GM23338 (cell line): ENCODE data around the gene RPL39L. TPM values are rescaled to one million over a fixed set of nuclear protein-coding genes. Genes with fewer than 3 reads are reported as not detected.
"Not testable (repeated sequence)": the region's sequence is repeated elsewhere in the genome, so short reads cannot be mapped to it uniquely, and the experiment has no call there.

ENCODE experiments used
- ATAC-seq: fragments of 200-7000 bp; cut with Tn5 transposase; 3 replicates; pipeline ENCODE4 v1.9.1; 2020
- DNase-seq: peaks from one replicate; pipeline ENCODE4 v3.0.0-alpha.2; 2015; ENCODE audit warnings: low spot score
- H2AFZ ChIP-seq: fragments of 200-600 bp; sonication (generic); 2 replicates; pipeline ENCODE4 v1.8.0; 2016; ENCODE audit warnings: antibody characterized with exemption, mild to moderate bottlenecking, moderate library complexity
- H3F3A ChIP-seq: fragments of 200-600 bp; sonication (generic); replicated peaks from 2 replicates; pipeline ENCODE4 v1.8.0; 2017; ENCODE audit warnings: antibody characterized with exemption, mixed run types, low read depth
- H3K27ac ChIP-seq: fragments of 200-600 bp; sonication (generic); 2 replicates; pipeline ENCODE4 v1.6.1; 2016; ENCODE audit warnings: low read depth
- H3K27me3 ChIP-seq: fragments of 200-600 bp; sonication (generic); 2 replicates; pipeline ENCODE4 v1.8.0; 2016; ENCODE audit warnings: mild to moderate bottlenecking, mixed run types, moderate library complexity; ENCODE audit not compliant: insufficient read depth
- H3K36me3 ChIP-seq: fragments of 200-600 bp; sonication (generic); 2 replicates; pipeline ENCODE4 v1.8.0; 2016; ENCODE audit warnings: mild to moderate bottlenecking; ENCODE audit not compliant: insufficient read depth
- H3K4me1 ChIP-seq: fragments of 200-600 bp; sonication (generic); 2 replicates; pipeline ENCODE4 v1.8.0; 2016; ENCODE audit warnings: mild to moderate bottlenecking, moderate library complexity; ENCODE audit not compliant: insufficient read depth
- H3K4me2 ChIP-seq: fragments of 200-600 bp; sonication (generic); 2 replicates; pipeline ENCODE4 v1.7.1; 2017; ENCODE audit warnings: mixed run types
- H3K4me3 ChIP-seq: fragments of 200-600 bp; sonication (generic); 2 replicates; pipeline ENCODE4 v1.6.1; 2016; ENCODE audit warnings: mixed run types
- H3K79me2 ChIP-seq: fragments of 200-600 bp; sonication (generic); replicated peaks from 2 replicates; pipeline ENCODE4 v1.8.0; 2017; ENCODE audit warnings: mild to moderate bottlenecking; ENCODE audit not compliant: insufficient read depth
- H3K9me2 ChIP-seq: fragments of 200-600 bp; sonication (generic); 2 replicates; pipeline ENCODE4 v1.8.0; 2017; ENCODE audit not compliant: insufficient read depth
- H4K20me1 ChIP-seq: fragments of 200-600 bp; sonication (generic); replicated peaks from 2 replicates; pipeline ENCODE4 v1.8.0; 2017; ENCODE audit warnings: mild to moderate bottlenecking; ENCODE audit not compliant: insufficient read depth
- H3K27ac Mint-ChIP-seq: 2 replicates; pipeline ENCODE4 v1.8.0; 2020; ENCODE audit warnings: inconsistent platforms, mild to moderate bottlenecking, moderate library complexity, mixed read lengths
- H3K27me3 Mint-ChIP-seq: 3 replicates; pipeline ENCODE4 v1.8.0; 2022; ENCODE audit warnings: low read depth, mild to moderate bottlenecking, moderate library complexity, mixed read lengths, inconsistent platforms; ENCODE audit not compliant: insufficient read depth, poor library complexity
- H3K36me3 Mint-ChIP-seq: 3 replicates; pipeline ENCODE4 v1.8.0; 2021; ENCODE audit warnings: low read depth, mild to moderate bottlenecking, inconsistent platforms, moderate library complexity, mixed read lengths
- H3K4me1 Mint-ChIP-seq: 3 replicates; pipeline ENCODE4 v1.8.0; 2020; ENCODE audit warnings: mild to moderate bottlenecking, inconsistent platforms, mixed read lengths
- H3K4me3 Mint-ChIP-seq: 3 replicates; pipeline ENCODE4 v1.8.0; 2021; ENCODE audit warnings: moderate library complexity, mild to moderate bottlenecking, inconsistent platforms, mixed read lengths
- H3K9me3 Mint-ChIP-seq: 3 replicates; pipeline ENCODE4 v1.8.0; 2020; ENCODE audit warnings: moderate library complexity, mild to moderate bottlenecking, inconsistent platforms, mixed read lengths
- CREB1 ChIP-seq: fragments of 250-450 bp; sonication (Bioruptor Pico); IDR thresholded peaks from 2 replicates; pipeline ENCODE4 v1.5.0; 2020; ENCODE audit warnings: low read depth, mild to moderate bottlenecking, moderate library complexity
- ETS1 ChIP-seq: IDR thresholded peaks from 2 replicates; pipeline ENCODE4 v1.6.1; 2016; ENCODE audit warnings: antibody characterized with exemption
- EZH2 ChIP-seq: fragments of 200-600 bp; sonication (generic); IDR thresholded peaks from one replicate; pipeline ENCODE4 v1.8.0; 2017; ENCODE audit warnings: antibody characterized with exemption, mild to moderate bottlenecking, low read depth; ENCODE audit not compliant: unreplicated experiment
- EZH2phosphoT487 ChIP-seq: fragments of 200-600 bp; sonication (generic); IDR thresholded peaks from one replicate; pipeline ENCODE4 v1.8.1; 2018; ENCODE audit warnings: antibody characterized with exemption; ENCODE audit not compliant: unreplicated experiment
- JUNB ChIP-seq: IDR thresholded peaks from one replicate; pipeline ENCODE4 v1.6.1; 2016; ENCODE audit warnings: antibody characterized with exemption; ENCODE audit not compliant: unreplicated experiment
- NANOG ChIP-seq: IDR thresholded peaks from 2 replicates; pipeline ENCODE4 v1.6.1; 2016; ENCODE audit warnings: antibody characterized with exemption, borderline replicate concordance
- STAT1 ChIP-seq: IDR thresholded peaks from one replicate; pipeline ENCODE4 v1.6.1; 2016; ENCODE audit warnings: antibody characterized with exemption; ENCODE audit not compliant: unreplicated experiment
- ZNF331 ChIP-seq: fragments of 250-450 bp; sonication (Bioruptor Pico); IDR thresholded peaks from 2 replicates; pipeline ENCODE4 v1.5.0; 2020; ENCODE audit warnings: low read depth, mild to moderate bottlenecking, moderate library complexity
- ZNF462 ChIP-seq: fragments of 250-450 bp; sonication (Bioruptor Pico); IDR thresholded peaks from 2 replicates; pipeline ENCODE4 v1.5.0; 2020; ENCODE audit warnings: mild to moderate bottlenecking, moderate library complexity
- polyA plus RNA-seq: library from polyadenylated mRNA; unstranded; fragments of >200 nt; fragmentation: Nextera tagmentation; extraction: Ambion mirVana; gene quantifications from 2 replicates; pipeline ENCODE4 v1.2.1, GENCODE V29; 2016
- total RNA-seq: library from RNA; depleted of rRNA; stranded (reverse); fragments of >200 nt; shearing (Covaris generic); gene quantifications from 2 replicates; pipeline ENCODE4 v1.2.3, GENCODE V29; 2014
- TF ChIP-seq, protein P1 (sequence below), 2 experiments: fragments of 200-600 bp in 1 of 2; sonication (generic) in 1 of 2; conservative IDR thresholded peaks; 2 replicates each; pipeline versions ENCODE4 v1.5.1 to v1.6.1; 2016 to 2017; ENCODE audit warnings: antibody characterized with exemption in 2 of 2, low read depth in 2 of 2, mild to moderate bottlenecking in 2 of 2, moderate library complexity in 1 of 2

The RPL39L gene
- total and polyA plus RNA-seq, 2 experiments from 2014 or later = 70.6 to 155 TPM

- Histone ChIP-seq H3K4me2 (no peak overlapping the region), H3K36me3 (0 out of 2 replicates have a peak, but pooled peaks cover 9% of the 10 kb centered on the region), H3K79me2 (0 out of 2 replicates have a peak, but pooled peaks cover 6% of the 10 kb centered on the region), H2AFZ (no peak overlapping the region), H3K4me1 (no peaks in the 10 kb centered on the region), H3K4me3 (no peak overlapping the region), H3K9me2 (no peaks in the 10 kb centered on the region), H3K27ac (no peak overlapping the region), H4K20me1 (0 out of 2 replicates have a peak, but pooled peaks cover 7% of the 10 kb centered on the region), H3K27me3 (no peaks in the 10 kb centered on the region), H3F3A (peaks cover 14% of the 10 kb centered on the region)
- Mint-ChIP-seq H3K4me3 (no peak overlapping the region), H3K4me1 (peaks cover 5% of the 10 kb centered on the region), H3K9me3 (peaks cover 21% of the 10 kb centered on the region), H3K27me3 (no peaks in the 10 kb centered on the region), H3K36me3 (peaks cover 51% of the 10 kb centered on the region), H3K27ac (no peak overlapping the region)
- ATAC-seq (no peak), DNase-seq (no peak)
- TF ChIP-seq, protein P1, sequence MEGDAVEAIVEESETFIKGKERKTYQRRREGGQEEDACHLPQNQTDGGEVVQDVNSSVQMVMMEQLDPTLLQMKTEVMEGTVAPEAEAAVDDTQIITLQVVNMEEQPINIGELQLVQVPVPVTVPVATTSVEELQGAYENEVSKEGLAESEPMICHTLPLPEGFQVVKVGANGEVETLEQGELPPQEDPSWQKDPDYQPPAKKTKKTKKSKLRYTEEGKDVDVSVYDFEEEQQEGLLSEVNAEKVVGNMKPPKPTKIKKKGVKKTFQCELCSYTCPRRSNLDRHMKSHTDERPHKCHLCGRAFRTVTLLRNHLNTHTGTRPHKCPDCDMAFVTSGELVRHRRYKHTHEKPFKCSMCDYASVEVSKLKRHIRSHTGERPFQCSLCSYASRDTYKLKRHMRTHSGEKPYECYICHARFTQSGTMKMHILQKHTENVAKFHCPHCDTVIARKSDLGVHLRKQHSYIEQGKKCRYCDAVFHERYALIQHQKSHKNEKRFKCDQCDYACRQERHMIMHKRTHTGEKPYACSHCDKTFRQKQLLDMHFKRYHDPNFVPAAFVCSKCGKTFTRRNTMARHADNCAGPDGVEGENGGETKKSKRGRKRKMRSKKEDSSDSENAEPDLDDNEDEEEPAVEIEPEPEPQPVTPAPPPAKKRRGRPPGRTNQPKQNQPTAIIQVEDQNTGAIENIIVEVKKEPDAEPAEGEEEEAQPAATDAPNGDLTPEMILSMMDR (conservative IDR thresholded peaks at IDR 0.05; ENCODE audit: low read depth in 2 of 2) = no peak
- TF ChIP-seq EZH2 = no peak
- TF ChIP-seq ETS1 = no peak
- TF ChIP-seq CREB1 (CRISPR knock-in tag) = no peak
- no peak for TF ChIP-seq NANOG
- no peak for TF ChIP-seq ZNF462 (CRISPR knock-in tag)
- no peak for TF ChIP-seq JUNB
- TF ChIP-seq STAT1 = no peak
- TF ChIP-seq ZNF331 (CRISPR knock-in tag) = no peak
- TF ChIP-seq EZH2phosphoT487 = no peak
Observed at GRCh38 chr3:187136337-187136736, 3.0 kb downstream of the RPL39L start.

DNA sequence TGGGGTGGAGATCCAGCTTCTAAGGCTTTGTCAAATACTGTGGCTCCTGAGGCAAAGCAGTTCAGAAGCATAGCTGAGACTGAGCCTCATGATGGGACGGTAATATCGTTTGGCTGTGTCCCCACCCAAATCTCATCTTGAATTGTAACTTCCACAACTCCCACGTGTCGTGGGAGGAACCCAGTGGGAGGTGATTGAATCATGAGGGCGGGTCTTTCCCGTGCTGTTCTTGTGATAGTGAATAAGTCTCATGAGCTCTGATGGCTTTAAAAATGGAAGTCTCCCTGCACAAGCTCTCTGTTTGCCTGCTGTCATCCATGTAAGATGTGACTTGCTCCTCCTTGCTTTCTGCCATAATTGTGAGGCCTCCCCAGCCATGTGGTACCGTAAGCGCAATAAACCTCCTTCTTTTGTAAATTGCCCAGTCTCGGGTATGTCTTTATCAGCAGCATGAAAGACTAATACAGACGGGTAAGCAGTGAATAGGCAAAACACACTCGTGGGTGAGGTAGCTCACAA is 4.1 kb downstream of the RPL39L start:
- H3K4me3 ChIP-seq, H4K20me1 ChIP-seq, DNase-seq, H3K36me3 ChIP-seq, H3K4me3 Mint-ChIP-seq, H3K9me2 ChIP-seq, H3K4me2 ChIP-seq, ATAC-seq, H3K27ac ChIP-seq, H2AFZ ChIP-seq, H3K27me3 ChIP-seq, H3K4me1 ChIP-seq, H3K79me2 ChIP-seq, H3K27ac Mint-ChIP-seq, H3K27me3 Mint-ChIP-seq, H3K4me1 Mint-ChIP-seq: not testable (repeated sequence)
- peaks cover 60% of the 10 kb centered on the region for H3K36me3 Mint-ChIP-seq
- peaks cover 14% of the 10 kb centered on the region for H3F3A ChIP-seq
- peaks cover 21% of the 10 kb centered on the region for H3K9me3 Mint-ChIP-seq
